GM12878 (cell line): ENCODE measurements around the gene AKAP1. TPM values are rescaled to one million over a fixed set of nuclear protein-coding genes. Genes with fewer than 3 reads are reported as not detected.

Experiments
- ATAC-seq: fragments of 200-7000 bp; cut with Tn5 transposase; 3 replicates; pipeline ENCODE4 v1.9.1; 2020; ENCODE audit warnings: mild to moderate bottlenecking, moderate library complexity
- BruUV-seq: library from RNA; stranded (reverse); fragments of 400-500 nt; replicated peaks from 2 replicates; lab custom pipeline; 2021; lab: Mats Ljungman, UMichigan
- CTCF ChIA-PET: fragments of 300-600 bp; sonication (Branson Sonifier 250); formaldehyde crosslinking; extraction: SDS; loops from one replicate; lab custom pipeline; 2021; ENCODE audit warnings: inconsistent platforms; lab: Yijun Ruan, JAX
- POLR2A ChIA-PET: fragments of 350-600 bp; formaldehyde crosslinking; extraction: SDS; loops from one replicate; lab custom pipeline; 2021; ENCODE audit warnings: inconsistent platforms; lab: Charles Lee
- RAD21 ChIA-PET: fragments of 300-600 bp; sonication (Branson Sonifier 250); formaldehyde crosslinking; loops from one replicate; lab custom pipeline; 2023; ENCODE audit warnings: antibody characterized with exemption; ENCODE audit not compliant: unreplicated experiment; lab: Charles Lee
- SMC1A ChIA-PET: fragments of 300-600 bp; sonication (Branson Sonifier 250); formaldehyde crosslinking; loops from one replicate; lab custom pipeline; 2023; ENCODE audit not compliant: unreplicated experiment, uncharacterized antibody; lab: Charles Lee
- DNase-seq: peaks from one replicate; pipeline ENCODE4 v3.0.0-alpha.2; 2011; ENCODE audit warnings: low read depth, low spot score
- FAIRE-seq: peaks from 3 replicates; lab custom pipeline; 2011; peaks lifted over from hg19 to GRCh38; lab: Jason Lieb, UNC
- H2AFZ ChIP-seq: 2 replicates; pipeline ENCODE4 v1.6.0; 2011; ENCODE audit warnings: low read depth, low read length, control low read depth; ENCODE audit not compliant: control insufficient read depth
- H3K27ac ChIP-seq: 2 replicates; pipeline ENCODE4 v1.5.1; 2011; ENCODE audit warnings: control low read depth; ENCODE audit not compliant: control insufficient read depth, insufficient read depth
- H3K27me3 ChIP-seq, 2 experiments: replicated peaks in 1 of 2; 2 replicates each; pipeline versions ENCODE4 v1.6.0 to v1.6.1; 2011; ENCODE audit warnings: low read length in 1 of 2; ENCODE audit not compliant: control insufficient read depth in 2 of 2, insufficient read depth in 2 of 2
- H3K36me3 ChIP-seq, 2 experiments: 2 replicates each; pipeline ENCODE4 v1.5.1; 2011; ENCODE audit warnings: low read length in 1 of 2; ENCODE audit not compliant: control insufficient read depth in 2 of 2, insufficient read depth in 2 of 2
- H3K4me1 ChIP-seq: 2 replicates; pipeline ENCODE4 v1.6.1; 2011; ENCODE audit warnings: mild to moderate bottlenecking, low read length, moderate library complexity, mixed read lengths; ENCODE audit not compliant: control insufficient read depth, insufficient read depth
- H3K4me2 ChIP-seq: 2 replicates; pipeline ENCODE4 v1.6.0; 2011; ENCODE audit warnings: control low read depth; ENCODE audit not compliant: control insufficient read depth, insufficient read depth
- H3K4me3 ChIP-seq: fragments of 200-600 bp; sonication (generic); 2 replicates; pipeline ENCODE4 v1.5.1; 2016
- H3K79me2 ChIP-seq: 2 replicates; pipeline ENCODE4 v1.6.0; 2011; ENCODE audit warnings: low read length; ENCODE audit not compliant: control insufficient read depth, insufficient read depth
- H3K9ac ChIP-seq: 2 replicates; pipeline ENCODE4 v1.8.0; 2011; ENCODE audit warnings: low read length, control low read depth, mixed read lengths; ENCODE audit not compliant: control insufficient read depth, insufficient read depth
- H3K9me3 ChIP-seq: replicated peaks from 3 replicates; pipeline ENCODE4 v1.5.1; 2011; ENCODE audit warnings: mild to moderate bottlenecking, low read length; ENCODE audit not compliant: control insufficient read depth, insufficient read depth
- H4K20me1 ChIP-seq: 2 replicates; pipeline ENCODE4 v1.6.0; 2011; ENCODE audit not compliant: control insufficient read depth, insufficient read depth
- CBFB ChIP-seq: IDR thresholded peaks from 2 replicates; pipeline ENCODE4 v1.6.1; 2016; ENCODE audit warnings: antibody characterized with exemption, low read depth
- CBX3 ChIP-seq: fragments of 200-600 bp; sonication (generic); IDR thresholded peaks from 2 replicates; pipeline ENCODE4 v1.6.1; 2016; ENCODE audit warnings: low read depth, borderline replicate concordance
- IKZF2 ChIP-seq, 2 experiments: fragments of 450-650 bp; IDR thresholded peaks; 2 replicates each; pipeline ENCODE4 v1.6.1; 2017; ENCODE audit warnings: mild to moderate bottlenecking in 2 of 2, moderate library complexity in 2 of 2
- NBN ChIP-seq: fragments of 450-650 bp; IDR thresholded peaks from 2 replicates; pipeline ENCODE4 v1.6.1; 2016
- NR2F1 ChIP-seq: fragments of 450-650 bp; conservative IDR thresholded peaks from 2 replicates; pipeline ENCODE4 v1.6.1; 2017; ENCODE audit warnings: mild to moderate bottlenecking
- RELA ChIP-seq: fragments of 450-650 bp; IDR thresholded peaks from 2 replicates; pipeline ENCODE4 v1.8.0; 2014; ENCODE audit warnings: borderline replicate concordance; ENCODE audit not compliant: partially characterized antibody
- RFX5 ChIP-seq: IDR thresholded peaks from 2 replicates; pipeline ENCODE4 v1.6.1; 2011; ENCODE audit warnings: low read depth, low read length, improper control_type of control experiment
- SIX5 ChIP-seq: IDR thresholded peaks from 2 replicates; pipeline ENCODE4 v1.6.1; 2011; ENCODE audit warnings: mild to moderate bottlenecking, low read depth, low read length, moderate library complexity; ENCODE audit not compliant: severe bottlenecking
- SMAD1 ChIP-seq: fragments of 450-650 bp; IDR thresholded peaks from 2 replicates; pipeline ENCODE4 v1.6.1; 2018; ENCODE audit warnings: mild to moderate bottlenecking, low read depth; ENCODE audit not compliant: partially characterized antibody
- USF1 ChIP-seq: IDR thresholded peaks from 2 replicates; pipeline ENCODE4 v1.6.1; 2011; ENCODE audit warnings: borderline replicate concordance, low read depth, mild to moderate bottlenecking, moderate library complexity, mixed read lengths, low read length; ENCODE audit not compliant: insufficient read depth; ENCODE audit errors: extremely low read length
- ZBTB40 ChIP-seq: fragments of 450-650 bp; IDR thresholded peaks from 2 replicates; pipeline ENCODE4 v1.6.1; 2016; ENCODE audit warnings: mild to moderate bottlenecking, moderate library complexity, borderline replicate concordance
- ZNF207 ChIP-seq: fragments of 450-650 bp; IDR thresholded peaks from 2 replicates; pipeline ENCODE4 v1.6.1; 2014; ENCODE audit warnings: antibody characterized with exemption, mild to moderate bottlenecking, borderline replicate concordance
- ZNF217 ChIP-seq: fragments of 450-650 bp; IDR thresholded peaks from 2 replicates; pipeline ENCODE4 v1.6.1; 2017; ENCODE audit warnings: antibody characterized with exemption, mild to moderate bottlenecking
- ZNF274 ChIP-seq: IDR thresholded peaks from one replicate; pipeline ENCODE4 v1.8.0; 2011; ENCODE audit not compliant: insufficient read length, insufficient read depth
- WGBS: methylation state at CpG from one replicate; pipeline ENCODE4 v1.1.6; 2016; ENCODE audit warnings: low lambda C conversion rate; ENCODE audit not compliant: insufficient replicate concordance, insufficient coverage; ENCODE audit errors: missing lambda C conversion rate; 5-methylcytosine and 5-hydroxymethylcytosine counted together
- in situ Hi-C: fragments of 300-500 bp; cut with MboI; formaldehyde crosslinking; loops from 9 replicates; pipeline ENCODE4 v1.14.3; 2018; ENCODE audit warnings: mixed read lengths
- intact Hi-C: fragments of 100-400 bp; cut with micrococcal nuclease; formaldehyde crosslinking; loops from one replicate; pipeline ENCODE4 v1.14.2; 2022; ENCODE audit not compliant: unreplicated experiment
- polyA plus RNA-seq, 11 experiments: library from polyadenylated mRNA; depleted of rRNA in 4 of 11; unstranded in 6 of 11; stranded (reverse) in 5 of 11; fragments of >200 nt; fragmentation: Nextera tagmentation in 4 of 11; fragmentation: Illumina TruSeq in 1 of 11; extraction: Ambion mirVana in 4 of 11; extraction: Trizol in 1 of 11; gene quantifications; 1 replicate in 1 of 11; 2 replicates in 10 of 11; pipeline versions ENCODE4 v1.2.1 to v1.2.3, GENCODE V29; 2011 to 2016; ENCODE audit warnings: inconsistent platforms in 2 of 11, missing spikeins in 2 of 11, low read depth in 1 of 11
- total RNA-seq, 4 experiments: library from RNA; depleted of rRNA in 3 of 4; stranded (reverse); fragments of >200 nt in 3 of 4; fragmentation: Illumina TruSeq in 1 of 4; extraction: Trizol in 1 of 4; gene quantifications; 2 replicates each; pipeline versions ENCODE4 v1.2.1 to v1.2.3, GENCODE V29; 2013 to 2021
- TF ChIP-seq, protein P1 (sequence below): fragments of 450-650 bp; IDR thresholded peaks from 2 replicates; pipeline ENCODE4 v1.6.1; 2018; ENCODE audit warnings: mild to moderate bottlenecking, low read depth, moderate library complexity; ENCODE audit not compliant: partially characterized antibody

The AKAP1 gene
- total and polyA plus RNA-seq, 10 of the 15 experiments (the other 5 are each of a cell fraction or from before 2014, with no cell fraction given): 11.9 to 50.5 (median 38.1) TPM

DNA sequence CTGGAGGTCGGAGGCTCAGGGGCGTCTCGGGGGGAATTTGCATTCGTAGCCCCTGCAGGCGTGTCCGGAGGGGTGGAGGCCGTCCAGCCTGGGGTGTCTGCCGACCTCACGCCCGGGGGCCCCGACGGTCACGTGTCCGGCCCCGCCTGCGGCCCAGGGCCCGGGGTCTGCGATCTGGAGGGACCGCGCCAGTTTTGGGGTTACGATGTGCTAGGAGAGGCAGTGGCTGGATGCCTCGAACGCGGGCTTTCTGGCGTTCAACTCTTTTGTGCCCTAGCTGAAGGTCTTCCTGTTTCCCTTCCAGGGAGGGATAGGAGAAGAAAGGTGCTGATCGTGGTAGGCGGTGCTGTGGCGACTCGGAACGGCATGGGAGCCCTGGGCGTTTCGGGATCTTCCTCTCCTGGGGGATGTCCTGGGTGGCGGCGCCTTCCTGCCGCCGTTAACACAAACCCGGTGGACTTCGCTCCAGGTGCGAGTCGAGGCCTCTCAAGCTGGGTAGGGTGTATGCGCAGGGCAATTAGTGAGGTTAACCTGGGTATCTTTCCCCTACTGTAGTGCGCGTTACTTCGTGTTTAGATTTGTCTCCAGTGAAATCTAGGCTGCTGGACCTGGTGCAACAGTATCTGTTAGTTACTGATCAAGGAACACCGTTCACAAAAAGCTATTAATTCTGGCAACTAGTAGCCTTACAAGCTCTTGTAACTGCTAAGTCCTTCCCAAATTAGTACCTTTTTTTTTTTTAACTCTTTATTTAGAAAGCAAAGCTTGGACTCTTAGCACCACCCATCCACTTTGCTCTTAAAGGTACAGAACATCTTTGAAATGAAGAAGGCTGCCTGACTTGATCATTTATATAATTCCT lies 1.3 kb downstream of the AKAP1 start:
- no peak for FAIRE-seq
- in situ Hi-C loops: no loop called here
- peaks cover 22% of the 10 kb centered on the region for H3K4me1 ChIP-seq
- TF ChIP-seq RELA (no peak), CBX3 (no peak), ZNF217 (no peak), SIX5 (no peak), SMAD1 (no peak), USF1 (peak; percentile 85), ZNF274 (no peak), NR2F1 (no peak), IKZF2 (IDR thresholded peaks at IDR 0.05) (peak; percentile 35 to 45; a peak in 2 of 4 replicates), ZBTB40 (peak; percentile 66; the same call in 1 of the 2 replicates), CBFB (no peak), RFX5 (no peak), ZNF207 (no peak), NBN (peak; percentile 53; the same call in 1 of the 2 replicates)
- TF ChIP-seq, protein P1, sequence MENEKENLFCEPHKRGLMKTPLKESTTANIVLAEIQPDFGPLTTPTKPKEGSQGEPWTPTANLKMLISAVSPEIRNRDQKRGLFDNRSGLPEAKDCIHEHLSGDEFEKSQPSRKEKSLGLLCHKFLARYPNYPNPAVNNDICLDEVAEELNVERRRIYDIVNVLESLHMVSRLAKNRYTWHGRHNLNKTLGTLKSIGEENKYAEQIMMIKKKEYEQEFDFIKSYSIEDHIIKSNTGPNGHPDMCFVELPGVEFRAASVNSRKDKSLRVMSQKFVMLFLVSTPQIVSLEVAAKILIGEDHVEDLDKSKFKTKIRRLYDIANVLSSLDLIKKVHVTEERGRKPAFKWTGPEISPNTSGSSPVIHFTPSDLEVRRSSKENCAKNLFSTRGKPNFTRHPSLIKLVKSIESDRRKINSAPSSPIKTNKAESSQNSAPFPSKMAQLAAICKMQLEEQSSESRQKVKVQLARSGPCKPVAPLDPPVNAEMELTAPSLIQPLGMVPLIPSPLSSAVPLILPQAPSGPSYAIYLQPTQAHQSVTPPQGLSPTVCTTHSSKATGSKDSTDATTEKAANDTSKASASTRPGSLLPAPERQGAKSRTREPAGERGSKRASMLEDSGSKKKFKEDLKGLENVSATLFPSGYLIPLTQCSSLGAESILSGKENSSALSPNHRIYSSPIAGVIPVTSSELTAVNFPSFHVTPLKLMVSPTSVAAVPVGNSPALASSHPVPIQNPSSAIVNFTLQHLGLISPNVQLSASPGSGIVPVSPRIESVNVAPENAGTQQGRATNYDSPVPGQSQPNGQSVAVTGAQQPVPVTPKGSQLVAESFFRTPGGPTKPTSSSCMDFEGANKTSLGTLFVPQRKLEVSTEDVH: no peak

More for the DNA sequence above, 1.3 kb downstream of the AKAP1 start:
- Histone ChIP-seq H3K79me2 (peaks cover 58% of the 10 kb centered on the region), H3K27ac (peak overlapping the region; percentile 34), H2AFZ (peak overlapping the region; percentile 78), H4K20me1 (peaks cover 2% of the 10 kb centered on the region; the same call in 1 of the 2 replicates), H3K9me3 (no peaks in the 10 kb centered on the region), H3K4me3 (peak overlapping the region; percentile 84), H3K9ac (peak overlapping the region; percentile 70), H3K27me3 (no peaks in the 10 kb centered on the region), H3K36me3 (no peaks in the 10 kb centered on the region; a peak in 1 of 4 replicates), H3K4me2 (peak overlapping the region; percentile 64)
- ChIA-PET POLR2A (interaction anchor here (0.5 to 1.0 kb wide), 4 partner anchors 108 to 801 kb away, joined by 3 to 9 read pairs (median 4); no protein-coding TSS in a partner anchor), SMC1A (interaction anchor here (0.6 to 1.1 kb wide), 5 partner anchors 12 to 108 kb away, joined by 3 to 4 read pairs (median 3); partner anchors contain the start of gene SCPEP1), CTCF (interaction anchor here (0.6 to 3.3 kb wide), 4 partner anchors 11 to 1134 kb away, joined by 3 to 12 read pairs (median 5); no protein-coding TSS in a partner anchor), RAD21 (interaction anchor here (0.5 to 1.2 kb wide), 6 partner anchors 20 to 655 kb away, joined by 3 to 4 read pairs (median 3); partner anchors contain the start of gene SCPEP1)
- under 1% methylated on average over 44 of the region's 45 CpGs for WGBS
- BruUV-seq: no TSS peak
- ATAC-seq (peak; percentile 18), DNase-seq (no peak)
- intact Hi-C loops: loop anchor here (5.0 to 10.0 kb wide), 4 partner anchors 81 to 251 kb away; partner anchors contain the start of genes C17orf67, COIL, DGKE and SCPEP1
